GM04504 (cell line): ENCODE measurements around the gene CDH4.
"Not testable (repeated sequence)": the region's sequence is repeated elsewhere in the genome, so short reads cannot be mapped to it uniquely, and the experiment has no call there.

Experiments used
- DNase-seq: peaks from one replicate; pipeline ENCODE4 v3.0.0-alpha.2; 2012; ENCODE audit warnings: low read depth

Gene CDH4

GRCh38 chr20:61933951-61934715 lies 682.1 kb downstream of the CDH4 start:
- DNase-seq: no peak

- DNase-seq: no peak
These were observed 682.9 kb downstream of the CDH4 start for GRCh38 chr20:61934716-61935530.

GRCh38 chr20:61935926-61936700 lies 684.1 kb downstream of the CDH4 start:
- no peak for DNase-seq

GRCh38 chr20:61936701-61937131 lies 684.7 kb downstream of the CDH4 start:
- no peak for DNase-seq

- no peak for DNase-seq
These were observed 685.3 kb downstream of the CDH4 start for GRCh38 chr20:61937146-61937962.

- no peak for DNase-seq
These were observed 686.1 kb downstream of the CDH4 start for GRCh38 chr20:61937963-61938838.

- DNase-seq: no peak
These were observed 687.0 kb downstream of the CDH4 start for GRCh38 chr20:61938839-61939690.

GRCh38 chr20:61939691-61940360 lies 687.8 kb downstream of the CDH4 start:
- no peak for DNase-seq

- DNase-seq: no peak
These were observed 688.4 kb downstream of the CDH4 start for GRCh38 chr20:61940491-61940890.

GRCh38 chr20:61940976-61941720 lies 689.1 kb downstream of the CDH4 start:
- no peak for DNase-seq

- no peak for DNase-seq
These were observed 689.8 kb downstream of the CDH4 start for GRCh38 chr20:61941721-61942405.

GRCh38 chr20:61942526-61942925 lies 690.5 kb downstream of the CDH4 start:
- no peak for DNase-seq

GRCh38 chr20:61944967-61945366 lies 692.9 kb downstream of the CDH4 start:
- not testable (repeated sequence) for DNase-seq

GRCh38 chr20:61945495-61945894 lies 693.4 kb downstream of the CDH4 start:
- DNase-seq: not testable (repeated sequence)

- not testable (repeated sequence) for DNase-seq
These were observed 696.0 kb downstream of the CDH4 start for GRCh38 chr20:61948056-61948455.

- DNase-seq: no peak
These were observed 696.7 kb downstream of the CDH4 start for GRCh38 chr20:61948586-61949362.

- no peak for DNase-seq
These were observed 697.3 kb downstream of the CDH4 start for GRCh38 chr20:61949363-61949713.
